IPS-NIHi7 (cell line): Measurements from ENCODE around the gene ITGA6.

Experiments
- DNase-seq: peaks from one replicate; pipeline ENCODE4 v3.0.0; 2012; ENCODE audit warnings: mixed read lengths; ENCODE audit errors: extremely low spot score

The ITGA6 gene

GRCh38 chr2:172416447-172417058 lies 10.8 kb upstream of the ITGA6 start:
- DNase-seq: no peak

- DNase-seq: no peak
Measured at GRCh38 chr2:172420216-172420615, 7.2 kb upstream of the ITGA6 start.

GRCh38 chr2:172423160-172423559 lies 4.2 kb upstream of the ITGA6 start:
- DNase-seq: no peak

GRCh38 chr2:172425336-172425735 lies 2.0 kb upstream of the ITGA6 start:
- DNase-seq: no peak

- DNase-seq: no peak
Measured at GRCh38 chr2:172426635-172427255, 641 bp upstream of the ITGA6 start.

- peak; percentile 45 for DNase-seq
Measured at GRCh38 chr2:172427990-172428831, 825 bp downstream of the ITGA6 start.

- no peak for DNase-seq
Measured at GRCh38 chr2:172428832-172429210, 1.4 kb downstream of the ITGA6 start.

GRCh38 chr2:172429301-172429968 lies 2.0 kb downstream of the ITGA6 start:
- DNase-seq: no peak

GRCh38 chr2:172430027-172430426 lies 2.6 kb downstream of the ITGA6 start:
- no peak for DNase-seq

GRCh38 chr2:172430678-172431077 lies 3.3 kb downstream of the ITGA6 start:
- DNase-seq: no peak

- DNase-seq: no peak
Measured at GRCh38 chr2:172431463-172431862, 4.1 kb downstream of the ITGA6 start.

- no peak for DNase-seq
Measured at GRCh38 chr2:172431993-172432392, 4.6 kb downstream of the ITGA6 start.

- DNase-seq: no peak
Measured at GRCh38 chr2:172433144-172433543, 5.8 kb downstream of the ITGA6 start.

- DNase-seq: peak; percentile 32
Measured at GRCh38 chr2:172434821-172435605, 7.6 kb downstream of the ITGA6 start.

GRCh38 chr2:172435606-172435911 lies 8.2 kb downstream of the ITGA6 start:
- no peak for DNase-seq

GRCh38 chr2:172436889-172437288 lies 9.5 kb downstream of the ITGA6 start:
- no peak for DNase-seq

- no peak for DNase-seq
Measured at GRCh38 chr2:172437419-172438341, 10.3 kb downstream of the ITGA6 start.

- DNase-seq: no peak
Measured at GRCh38 chr2:172438741-172439508, 11.5 kb downstream of the ITGA6 start.

- DNase-seq: no peak
Measured at GRCh38 chr2:172439509-172439860, 12.1 kb downstream of the ITGA6 start.

GRCh38 chr2:172439911-172440310 lies 12.5 kb downstream of the ITGA6 start:
- no peak for DNase-seq
